Lung microvascular endothelial cell (primary cell): ENCODE data around the gene FCN2. TPM values are rescaled to one million over a fixed set of nuclear protein-coding genes. Genes with fewer than 3 reads are reported as not detected.
"Not testable (repeated sequence)": the region's sequence is repeated elsewhere in the genome, so short reads cannot be mapped to it uniquely, and the experiment has no call there.

Experiments
- DNase-seq, 2 donors: peaks; one replicate each; pipeline versions ENCODE4 v3.0.0 to v3.0.0-alpha.2; 2010; ENCODE audit warnings: low read depth in 2 of 2
- total RNA-seq: library from RNA; depleted of rRNA; stranded (reverse); fragments of >200 nt; gene quantifications from 2 replicates; pipeline ENCODE4 v1.2.1, GENCODE V29; 2014

The FCN2 gene
- total RNA-seq, 1 donor from 2014 or later = not detected

DNA sequence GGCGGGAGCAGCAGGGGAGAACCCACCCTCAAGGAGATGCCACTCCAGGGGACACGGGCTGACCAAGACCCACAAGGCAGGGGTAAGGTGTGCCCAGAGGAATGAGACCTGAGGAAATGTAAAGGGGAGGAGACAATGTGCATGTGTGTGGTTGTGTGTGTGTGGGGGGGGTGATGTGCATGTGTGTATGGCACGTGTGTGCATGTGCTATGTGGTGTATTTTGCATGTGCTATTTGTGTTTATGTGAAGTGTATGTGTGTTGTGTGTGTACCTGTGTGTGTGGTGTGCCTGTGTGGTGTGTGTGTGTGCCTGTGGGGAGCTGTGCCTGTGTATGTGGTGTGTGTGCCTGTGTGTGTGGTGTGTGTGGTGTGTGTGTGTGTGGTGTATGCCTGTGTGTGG, 33.5 kb upstream of the FCN2 start:
- DNase-seq = no peak

DNA sequence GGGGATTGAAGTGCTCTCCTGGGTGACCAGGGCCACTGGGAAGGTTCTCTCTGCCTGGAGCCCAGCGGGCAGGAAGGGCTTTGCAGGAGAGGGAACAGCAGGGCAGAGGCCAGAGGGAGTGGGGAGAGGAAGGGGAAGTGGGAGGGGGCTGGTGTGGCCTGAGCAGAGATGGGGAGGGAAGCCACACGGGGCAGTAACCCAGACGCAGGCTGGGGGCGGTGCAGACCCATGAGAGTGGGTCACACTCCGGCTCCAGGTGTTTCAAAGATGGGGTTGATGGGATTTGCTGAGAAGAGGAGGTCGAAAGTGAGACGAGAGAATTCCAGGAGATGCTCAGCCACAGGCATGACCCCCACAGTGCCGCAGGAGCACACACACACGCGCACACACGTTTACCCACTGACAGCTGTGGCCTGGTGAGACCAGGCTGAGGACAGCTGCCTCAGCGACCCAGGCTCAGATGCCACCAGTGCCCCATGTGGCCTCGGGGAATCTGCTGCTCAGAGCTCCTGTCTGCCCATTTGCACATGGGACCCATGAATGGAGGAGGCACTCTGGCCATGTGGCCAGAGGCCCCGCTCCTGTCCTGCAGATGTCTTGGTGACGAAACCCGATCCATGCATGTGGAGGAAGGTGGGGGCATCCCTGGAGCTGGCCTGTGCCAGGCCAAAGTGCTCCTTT, 32.7 kb upstream of the FCN2 start:
- DNase-seq = no peak

DNA sequence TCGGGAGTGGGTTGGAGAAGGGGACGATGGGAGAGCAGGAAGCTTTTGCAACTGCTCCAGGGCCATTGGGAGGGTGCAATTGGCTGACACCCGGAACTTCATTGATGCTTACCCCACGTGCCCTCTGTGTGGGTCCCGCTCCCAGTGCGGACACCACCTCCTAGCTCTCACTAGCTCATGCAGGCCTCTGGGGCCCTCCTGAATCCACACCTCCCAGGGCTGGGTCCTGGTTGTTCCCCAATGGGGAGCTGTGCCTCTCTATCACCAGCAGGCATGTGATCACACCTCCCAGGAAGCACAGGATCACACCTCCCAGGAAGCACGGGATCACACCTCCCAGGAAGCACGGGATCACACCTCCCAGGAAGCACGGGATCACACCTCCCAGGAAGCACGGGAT, 32.1 kb upstream of the FCN2 start:
- DNase-seq = no peak

DNA sequence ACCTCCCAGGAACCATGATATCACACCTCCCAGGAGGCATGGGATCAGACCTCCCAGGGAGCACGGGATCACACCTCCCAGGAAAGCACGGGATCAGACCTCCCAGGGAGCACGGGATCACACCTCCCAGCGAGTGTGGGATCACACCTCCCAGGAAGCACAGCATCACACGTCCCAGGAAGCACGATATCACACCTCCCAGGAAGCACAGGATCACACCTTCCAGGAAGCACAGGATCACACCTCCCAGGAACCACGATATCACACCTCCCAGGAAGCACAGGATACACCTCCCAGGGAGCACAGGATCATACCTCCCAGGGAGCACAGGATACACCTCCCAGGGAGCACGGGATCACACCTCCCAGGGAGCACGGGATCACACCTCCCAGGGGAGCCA, 30.0 kb upstream of the FCN2 start:
- no peak for DNase-seq

DNA sequence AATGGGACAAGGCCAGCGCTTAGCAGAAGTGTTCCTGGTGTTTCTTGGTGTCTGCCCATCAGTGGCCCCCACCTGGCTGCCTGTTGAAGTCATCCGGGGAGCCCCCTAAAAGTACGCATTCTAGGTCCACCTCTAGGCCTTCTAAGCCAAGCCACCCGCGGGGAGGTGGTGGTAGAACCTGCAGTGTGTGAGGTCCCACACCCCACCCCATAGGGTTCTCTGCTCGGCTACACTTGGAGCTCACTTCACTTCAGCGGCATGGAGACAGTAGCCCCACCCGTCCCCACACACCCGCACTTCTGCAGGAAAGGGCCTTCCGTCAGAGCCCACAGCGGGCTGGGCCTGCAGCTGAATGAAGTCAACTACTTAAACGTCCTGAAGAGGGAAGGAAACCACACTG, 29.6 kb upstream of the FCN2 start:
- no peak for DNase-seq

DNA sequence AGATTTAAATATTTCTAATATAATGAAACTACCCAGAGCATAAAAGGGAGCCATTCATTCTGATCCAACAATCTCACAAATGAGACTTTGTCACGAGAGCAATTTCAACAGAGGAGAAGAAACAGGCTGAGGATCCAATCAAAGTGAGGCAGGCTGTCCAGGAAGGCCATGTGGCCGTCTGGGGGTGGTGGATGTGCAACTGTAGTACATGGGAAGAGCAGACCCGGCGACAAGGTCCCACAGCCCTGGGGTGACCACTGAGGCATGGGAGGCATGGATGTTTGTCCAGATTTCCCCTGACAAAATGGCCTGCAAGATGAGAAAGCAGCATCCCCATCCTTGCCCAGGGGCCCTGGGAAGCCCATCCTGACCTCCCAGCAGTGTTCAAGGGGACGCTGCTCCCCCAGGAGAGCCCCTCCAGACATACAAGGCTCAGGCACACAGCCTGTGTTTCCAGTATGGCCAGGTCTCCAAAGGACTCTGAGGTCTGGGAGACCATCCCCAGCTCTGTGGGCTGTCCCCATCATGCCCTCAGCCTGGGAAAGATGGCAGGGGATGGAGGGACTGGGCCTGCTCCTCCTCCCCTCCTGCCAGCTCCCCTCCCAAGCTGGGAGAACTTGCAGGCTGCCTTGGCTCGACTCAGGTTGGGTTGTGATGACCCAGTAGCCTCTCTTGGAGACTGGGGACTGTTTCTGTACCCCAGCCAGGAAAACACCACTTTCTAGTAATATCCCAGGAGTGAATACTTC, 27.5 kb upstream of the FCN2 start:
- no peak for DNase-seq

DNA sequence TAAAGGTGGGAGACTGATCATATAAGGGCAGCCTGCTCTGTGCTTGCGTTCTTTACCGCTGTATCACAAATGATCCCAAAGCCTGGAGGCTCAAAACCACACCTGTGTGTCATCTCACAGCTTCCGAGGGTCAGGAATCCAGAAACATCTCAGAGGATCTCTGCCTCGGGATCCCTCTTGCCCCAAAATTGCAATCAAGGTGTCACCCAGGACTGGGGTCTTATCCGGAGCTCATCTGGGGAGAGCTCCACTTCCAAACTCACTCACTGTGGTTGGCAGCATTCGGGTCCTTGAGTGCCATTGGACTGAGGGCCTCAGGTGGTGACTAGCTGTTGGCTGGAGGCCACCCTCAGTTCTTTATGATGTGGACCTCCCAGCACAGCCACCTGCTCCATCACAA, 26.7 kb upstream of the FCN2 start:
- DNase-seq = no peak

DNA sequence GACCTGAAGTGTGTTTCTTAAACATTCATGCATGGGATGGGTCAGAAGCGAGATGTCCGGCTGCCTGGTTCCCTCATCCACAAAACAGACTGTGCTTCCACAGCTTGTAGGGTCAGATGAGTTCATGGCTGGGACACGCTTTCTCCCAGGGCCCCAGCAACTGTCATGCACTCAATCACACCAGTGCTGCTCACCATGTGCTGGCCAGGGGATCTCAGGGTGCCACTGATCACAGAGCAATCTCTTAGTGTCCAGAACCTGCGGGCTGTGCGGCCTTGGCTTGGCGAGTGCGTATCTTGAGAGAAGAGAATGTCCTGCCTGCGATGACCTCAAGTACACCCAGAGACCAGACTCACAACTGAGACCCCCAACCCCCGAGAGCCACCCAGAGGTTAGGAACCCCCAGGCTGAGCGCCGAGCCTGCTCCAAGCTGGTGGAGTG, 26.0 kb upstream of the FCN2 start:
- DNase-seq = no peak

DNA sequence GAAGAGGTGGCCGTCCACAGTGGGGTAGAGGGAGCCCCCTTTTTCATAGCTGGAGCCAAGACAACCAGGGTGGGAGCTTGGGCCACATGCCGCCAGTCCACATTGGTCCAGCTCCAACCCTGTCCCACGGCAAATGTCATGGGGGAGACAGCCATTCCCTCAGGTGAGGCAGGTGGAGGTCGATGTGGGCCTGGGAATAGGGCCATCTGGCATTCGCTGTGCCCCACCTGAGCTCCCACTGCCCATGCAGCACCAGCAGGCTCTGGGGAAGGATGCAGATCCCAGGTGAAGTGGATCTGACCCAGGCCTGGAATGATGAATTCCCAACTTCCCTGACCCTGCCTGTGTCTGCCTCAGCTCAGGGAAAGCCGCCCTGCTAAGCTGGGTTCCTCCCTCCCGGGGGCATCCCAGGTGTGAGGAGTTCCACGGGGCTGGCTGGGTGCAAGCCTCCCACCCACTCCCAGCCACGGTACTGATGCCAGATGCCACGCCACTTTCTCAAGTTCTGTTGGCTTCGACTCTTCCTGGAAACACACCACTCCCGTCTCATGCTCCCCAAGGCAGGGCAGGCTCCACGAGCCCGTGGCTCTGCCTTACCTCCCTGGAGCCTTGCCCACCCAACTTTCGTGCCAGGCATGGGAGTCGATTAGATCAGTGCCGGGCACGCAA, 25.2 kb upstream of the FCN2 start:
- no peak for DNase-seq

DNA sequence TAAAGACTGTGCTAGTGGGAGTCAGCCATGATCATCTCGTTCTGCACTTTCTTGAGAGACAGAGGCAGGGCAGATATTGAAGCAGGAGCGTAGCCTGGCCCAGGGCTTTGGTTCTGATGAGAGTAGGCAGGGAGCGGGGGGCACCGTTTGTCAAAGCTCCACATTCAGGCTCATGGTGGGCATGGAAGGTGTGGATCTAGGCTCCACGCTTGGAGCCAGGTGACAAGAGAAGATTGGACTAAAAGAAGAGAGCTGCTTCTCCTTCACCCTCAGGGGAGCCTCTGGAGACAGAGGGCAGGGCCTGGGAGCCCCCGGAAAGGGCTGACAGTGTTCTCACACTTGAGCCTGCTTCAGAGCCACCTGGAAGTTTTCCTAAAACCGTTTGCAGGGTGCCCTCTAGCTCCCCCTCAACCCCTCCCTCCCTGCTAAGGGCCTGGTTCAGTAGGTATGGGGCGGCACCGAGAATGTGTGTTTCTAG, 24.7 kb upstream of the FCN2 start:
- no peak for DNase-seq

DNA sequence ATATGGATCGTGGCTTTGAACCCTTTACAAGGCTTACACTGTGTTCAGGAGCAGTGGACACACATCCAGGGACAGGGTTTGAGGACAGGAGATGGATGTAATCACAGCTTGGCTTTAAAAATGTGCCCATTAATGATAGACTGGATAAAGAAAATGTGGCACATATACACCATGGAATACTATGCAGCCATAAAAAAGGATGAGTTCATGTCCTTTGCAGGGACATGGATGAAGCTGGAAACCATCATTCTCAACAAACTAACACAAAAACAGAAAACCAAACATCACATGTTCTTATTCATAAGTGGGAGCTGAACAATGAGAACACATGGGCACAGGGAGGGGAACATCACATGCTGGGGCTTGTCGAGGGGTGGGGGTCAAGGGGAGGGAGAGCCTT, 23.2 kb upstream of the FCN2 start:
- DNase-seq = not testable (repeated sequence)

DNA sequence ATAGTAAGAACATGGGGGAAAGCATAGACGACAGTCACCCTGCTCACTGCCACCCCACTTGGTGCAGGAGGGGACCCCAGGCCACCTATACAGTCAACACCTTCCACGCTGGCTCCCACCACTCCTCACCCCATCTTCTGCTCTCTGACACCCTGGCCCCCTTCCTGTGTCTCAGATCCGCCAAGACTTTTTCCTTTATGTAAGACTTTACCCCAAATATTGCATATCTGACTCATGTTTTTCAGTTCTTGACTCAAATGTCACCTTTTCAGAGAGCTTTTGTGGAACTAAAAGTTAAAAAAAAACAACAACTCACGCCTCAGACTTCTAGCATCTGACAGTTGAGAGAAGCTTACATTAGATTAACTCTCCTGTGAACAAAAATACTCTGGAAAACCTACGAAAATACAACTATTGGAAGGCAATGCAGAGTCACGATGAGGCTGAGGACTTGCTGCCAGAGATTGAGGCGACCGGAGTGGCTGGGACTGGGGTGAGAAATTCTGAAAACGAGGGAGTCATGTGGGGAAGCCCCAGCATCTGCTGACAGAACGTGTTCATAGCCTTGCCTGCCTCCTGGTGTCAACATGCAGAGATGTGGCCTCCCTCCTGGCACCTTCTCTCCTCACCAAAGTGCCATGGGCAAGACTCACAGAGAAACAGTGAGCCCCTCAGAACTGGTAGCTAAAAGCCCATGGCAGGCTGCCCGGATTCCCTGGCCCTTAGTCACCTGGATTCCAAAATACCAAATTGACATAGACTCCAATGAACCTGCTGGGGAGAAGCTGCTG, 22.4 kb upstream of the FCN2 start:
- DNase-seq = no peak

DNA sequence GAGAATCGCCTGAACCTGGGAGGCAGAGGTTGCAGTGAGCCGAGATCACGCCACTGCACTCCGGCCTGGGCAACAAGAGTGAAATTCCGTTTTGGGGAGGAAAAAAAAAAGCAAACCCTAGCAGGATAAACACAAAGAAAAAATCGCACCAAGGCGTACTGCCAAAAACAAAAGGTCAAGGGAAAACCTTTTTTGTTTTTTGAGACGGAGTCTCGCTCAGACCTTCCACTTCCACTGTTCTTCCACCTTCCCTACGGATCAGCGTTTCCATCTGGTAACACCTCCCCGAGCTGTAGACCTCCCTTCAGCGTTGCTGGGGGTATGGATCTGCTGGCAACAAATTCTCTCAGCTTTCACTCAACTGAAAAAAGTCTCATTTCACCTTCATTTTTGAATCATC, 20.1 kb upstream of the FCN2 start:
- DNase-seq = no peak

DNA sequence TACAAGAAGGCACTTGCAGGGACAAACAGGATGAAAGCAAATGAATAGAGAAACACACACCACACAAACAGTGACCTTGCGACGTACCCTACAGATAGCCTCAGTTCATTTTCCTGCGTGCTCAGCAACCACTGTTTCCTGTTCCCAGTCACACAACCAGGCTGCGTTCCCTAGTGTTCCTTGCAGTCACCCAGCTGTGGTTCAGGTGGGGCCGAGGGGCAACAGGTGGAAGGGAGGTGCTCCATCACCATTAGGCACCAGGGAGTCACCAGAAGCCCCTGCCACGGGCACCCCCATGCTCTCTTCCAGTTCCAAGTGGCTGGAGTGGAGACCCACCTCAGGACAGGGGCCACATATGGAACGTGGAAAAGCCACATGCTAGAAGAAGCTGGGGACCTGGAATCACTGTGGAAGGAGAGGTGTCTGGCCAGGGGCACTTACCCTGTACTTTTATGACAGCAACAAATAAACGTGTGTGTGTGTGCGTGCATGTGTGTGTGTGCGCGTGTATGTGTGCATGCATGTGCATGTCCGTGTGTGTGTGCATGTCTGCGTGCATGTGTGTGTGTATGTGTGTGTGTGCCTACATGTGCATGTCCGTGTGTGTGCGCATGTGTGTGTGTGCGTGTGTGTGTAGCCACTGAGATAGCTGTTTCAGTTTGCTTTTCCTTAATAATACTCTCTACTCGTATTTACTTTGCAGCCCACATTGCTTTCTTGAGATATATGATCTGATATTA, 18.8 kb upstream of the FCN2 start:
- DNase-seq = no peak

DNA sequence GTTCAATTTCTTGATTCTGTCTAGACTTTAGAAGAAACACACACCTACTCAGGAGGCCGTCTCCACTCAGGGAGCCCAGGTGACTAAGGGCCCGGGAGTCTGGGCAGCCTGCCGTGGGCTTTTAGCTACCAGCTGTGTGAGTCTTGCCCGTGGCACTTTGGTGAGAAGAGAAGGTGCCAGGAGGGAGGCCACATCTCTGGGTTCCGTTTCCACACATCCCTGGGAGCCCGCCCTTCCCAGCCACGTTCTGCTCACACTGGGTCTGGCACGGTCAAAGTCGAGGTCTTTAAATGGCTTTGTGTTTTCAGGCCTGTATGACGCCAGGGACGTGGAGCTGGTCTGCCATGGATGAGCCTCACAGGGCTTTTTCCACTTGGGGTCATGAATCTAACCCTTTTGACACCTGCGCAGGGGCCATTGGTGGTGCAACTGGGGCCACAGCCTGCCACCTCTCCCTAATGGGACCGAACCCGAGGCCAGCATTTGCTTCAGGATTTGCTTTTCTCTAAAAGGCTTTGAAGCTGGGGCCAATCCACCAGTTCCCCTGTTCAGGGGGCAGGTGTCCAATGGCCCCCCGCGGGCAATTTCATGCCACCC, 17.2 kb upstream of the FCN2 start:
- no peak for DNase-seq

DNA sequence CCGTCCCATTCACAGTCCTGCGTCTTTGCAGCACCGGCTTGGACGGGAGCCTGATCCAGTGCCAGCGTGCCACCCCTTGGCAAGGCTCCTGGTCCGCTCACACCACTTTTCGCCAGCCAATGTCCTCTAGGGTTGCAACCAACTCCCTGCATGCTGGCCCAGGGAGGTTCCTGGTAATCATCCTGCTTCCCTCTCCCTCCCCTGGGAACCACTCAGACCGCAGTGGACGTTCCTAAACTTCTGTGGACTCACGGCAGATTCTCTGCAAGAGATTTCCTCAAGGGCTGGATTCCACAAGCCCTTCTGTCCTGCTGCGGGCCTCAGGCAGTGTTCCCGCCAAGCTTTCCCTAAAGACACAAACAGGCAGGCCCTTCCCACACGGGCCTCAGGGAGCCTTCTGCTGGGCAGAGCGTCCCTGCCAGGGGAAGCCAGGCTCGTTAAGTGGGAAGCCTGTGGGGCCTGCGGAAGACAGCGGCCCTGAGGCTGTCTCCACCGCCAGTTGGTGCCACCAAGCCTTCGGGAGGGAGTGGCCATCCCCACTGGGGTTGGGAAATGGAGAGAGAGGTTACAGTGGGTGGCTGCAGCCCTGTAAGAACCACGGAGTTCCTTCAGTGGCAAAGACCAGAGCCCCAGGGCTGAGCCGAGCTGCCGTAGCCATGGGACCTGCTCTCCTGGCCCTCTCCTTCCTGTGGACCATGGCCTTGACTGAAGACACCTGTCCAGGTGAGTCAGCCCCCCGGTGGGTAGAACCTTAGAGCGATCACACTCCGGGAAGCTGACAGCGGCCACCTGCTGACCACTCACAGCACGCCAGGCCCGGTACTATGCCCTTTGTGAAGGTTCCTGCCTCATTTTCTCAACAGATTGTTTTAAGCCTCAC, 16.4 kb upstream of the FCN2 start:
- no peak for DNase-seq

DNA sequence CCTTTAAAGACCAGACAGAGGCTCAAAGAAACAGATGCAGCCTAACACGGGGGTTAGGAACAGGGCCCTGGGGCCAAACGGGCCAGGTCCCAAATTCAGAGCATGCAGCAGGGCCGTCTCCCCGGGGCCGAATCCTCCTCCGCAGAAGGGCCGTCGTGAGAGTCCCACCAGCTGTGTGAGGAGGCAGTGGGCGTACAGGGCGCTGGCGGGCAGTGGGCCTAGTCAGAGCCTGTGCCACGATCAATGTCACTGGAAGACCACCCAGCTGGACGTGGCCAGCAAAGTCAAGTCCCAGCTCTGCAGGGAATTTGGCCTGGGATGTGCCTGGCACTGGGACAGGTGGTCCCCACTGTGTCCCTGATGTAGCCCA, 15.8 kb upstream of the FCN2 start:
- no peak for DNase-seq

DNA sequence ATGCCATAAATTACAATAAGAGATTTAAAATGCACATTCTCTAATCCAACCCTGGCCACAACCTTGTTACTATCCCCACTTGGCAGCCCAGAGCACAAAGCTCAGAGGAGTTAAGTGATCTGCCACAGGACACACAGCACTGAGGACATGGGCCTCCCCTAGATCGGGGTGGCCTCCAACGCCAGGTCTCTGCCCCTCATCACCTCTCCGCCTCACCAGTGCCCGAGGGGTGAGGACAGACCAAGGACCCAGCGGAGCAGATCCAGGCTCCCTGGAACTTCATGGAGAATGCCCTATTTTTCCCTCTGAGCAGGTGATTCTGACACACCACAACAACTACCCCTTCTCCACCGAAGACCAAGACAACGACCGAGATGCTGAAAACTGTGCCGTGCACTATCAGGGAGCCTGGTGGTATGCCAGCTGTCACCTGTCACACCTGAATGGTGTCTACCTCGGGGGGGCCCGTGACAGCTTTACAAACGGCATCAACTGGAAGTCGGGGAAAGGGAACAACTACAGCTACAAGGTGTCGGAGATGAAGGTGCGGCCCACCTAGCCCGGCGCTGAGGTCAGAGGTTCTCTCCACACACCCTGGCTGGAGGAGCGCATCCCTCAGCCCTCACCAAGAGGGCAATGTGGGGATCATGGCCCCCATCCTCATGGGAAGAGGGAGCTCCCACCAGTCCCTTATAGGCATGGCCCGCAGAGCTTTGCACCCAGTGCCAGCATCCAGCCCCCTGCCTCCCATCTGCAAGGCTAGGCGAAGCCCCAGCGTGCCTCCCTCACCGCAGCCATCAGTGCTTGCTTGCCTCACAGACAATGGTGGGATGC, 12.5 kb upstream of the FCN2 start:
- no peak for DNase-seq
